Astrocyte of the cerebellum (primary cell): ENCODE data around the gene CXCR5.

ENCODE experiments used
- DNase-seq: peaks from one replicate; pipeline ENCODE4 v3.0.0-alpha.2; 2011; ENCODE audit warnings: low read depth
- H3K4me3 ChIP-seq: 2 replicates; pipeline ENCODE4 v1.5.1; 2011; ENCODE audit warnings: mild to moderate bottlenecking, low read depth, low read length, moderate library complexity
- CTCF ChIP-seq: IDR thresholded peaks from 2 replicates; pipeline ENCODE4 v1.5.1; 2012; ENCODE audit warnings: low read length, low read depth, moderate library complexity, mild to moderate bottlenecking; ENCODE audit errors: missing control alignments
- in situ Hi-C: cut with HindIII; loops from 2 replicates; pipeline ENCODE4 v1.10.0; 2017; ENCODE audit warnings: low sequenced_read_pairs

CXCR5 gene

GRCh38 chr11:118927554-118928100 is 43.9 kb downstream of the CXCR5 start:
- DNase-seq, result no peak
- peak overlapping the region; percentile 66 for H3K4me3 ChIP-seq
- in situ Hi-C loops, result no loop called here
- TF ChIP-seq CTCF, result no peak

GRCh38 chr11:118928101-118928869 is 44.6 kb downstream of the CXCR5 start:
- peak overlapping the region; percentile 66 for H3K4me3 ChIP-seq
- DNase-seq, result no peak
- peak; percentile 93 for TF ChIP-seq CTCF
- in situ Hi-C loops, result no loop called here

- TF ChIP-seq CTCF, result peak; percentile 10
- in situ Hi-C loops, result no loop called here
- H3K4me3 ChIP-seq, result peak overlapping the region; percentile 66
- DNase-seq, result no peak
Measured at GRCh38 chr11:118928870-118929500, 45.3 kb downstream of the CXCR5 start.

GRCh38 chr11:118929501-118930093 is 45.9 kb downstream of the CXCR5 start:
- no peak for TF ChIP-seq CTCF

GRCh38 chr11:118930094-118930712 is 46.5 kb downstream of the CXCR5 start:
- peak; percentile 93 for TF ChIP-seq CTCF
- DNase-seq, result no peak

More at GRCh38 chr11:118929501-118930093, 45.9 kb downstream of the CXCR5 start:
- peak; percentile 70 for DNase-seq
- in situ Hi-C loops, result no loop called here
- H3K4me3 ChIP-seq, result peak overlapping the region; percentile 66

GRCh38 chr11:118931571-118931970 is 47.9 kb downstream of the CXCR5 start:
- no peak overlapping the region for H3K4me3 ChIP-seq
- no peak for DNase-seq
- in situ Hi-C loops, result no loop called here
- no peak for TF ChIP-seq CTCF

More at GRCh38 chr11:118930094-118930712, 46.5 kb downstream of the CXCR5 start:
- H3K4me3 ChIP-seq, result peak overlapping the region; percentile 66
- in situ Hi-C loops, result no loop called here
